Smooth muscle cell (in vitro differentiated cells): Measurements from ENCODE around the gene ACTRT2. TPM values are rescaled to one million over a fixed set of nuclear protein-coding genes. Genes with fewer than 3 reads are reported as not detected.

Experiments
- DNase-seq: peaks from one replicate; lab custom pipeline; 2025; ENCODE audit not compliant: unreplicated experiment; lab: John Stamatoyannopoulos, UW
- H2AFZ ChIP-seq: fragments of 200-600 bp; sonication (generic); 2 replicates; pipeline ENCODE4 v1.6.0; 2016; ENCODE audit warnings: antibody characterized with exemption, low read depth, mild to moderate bottlenecking
- H3F3A ChIP-seq: fragments of 200-600 bp; sonication (generic); 2 replicates; pipeline ENCODE4 v1.6.0; 2017; ENCODE audit warnings: antibody characterized with exemption, low read depth
- H3K27ac ChIP-seq: fragments of 200-600 bp; sonication (generic); 2 replicates; pipeline ENCODE4 v1.5.1; 2016; ENCODE audit warnings: low read depth, mild to moderate bottlenecking
- H3K27me3 ChIP-seq: fragments of 200-600 bp; sonication (generic); 2 replicates; pipeline ENCODE4 v1.6.1; 2016; ENCODE audit warnings: low read depth, mild to moderate bottlenecking
- H3K36me3 ChIP-seq: fragments of 200-600 bp; sonication (generic); 2 replicates; pipeline ENCODE4 v1.5.1; 2016; ENCODE audit warnings: low read depth
- H3K4me1 ChIP-seq: fragments of 200-600 bp; sonication (generic); 2 replicates; pipeline ENCODE4 v1.5.1; 2016; ENCODE audit warnings: low read depth
- H3K4me2 ChIP-seq: fragments of 200-600 bp; sonication (generic); 2 replicates; pipeline ENCODE4 v1.6.0; 2016; ENCODE audit warnings: mild to moderate bottlenecking
- H3K4me3 ChIP-seq: fragments of 200-600 bp; sonication (generic); 2 replicates; pipeline ENCODE4 v1.5.1; 2016; ENCODE audit warnings: mild to moderate bottlenecking
- H3K79me2 ChIP-seq: fragments of 200-600 bp; sonication (generic); 2 replicates; pipeline ENCODE4 v1.6.0; 2016; ENCODE audit warnings: low read depth, mild to moderate bottlenecking
- H3K9ac ChIP-seq: fragments of 200-600 bp; sonication (generic); 2 replicates; pipeline ENCODE4 v1.6.0; 2016; ENCODE audit warnings: low read depth
- H3K9me3 ChIP-seq: fragments of 200-600 bp; sonication (generic); replicated peaks from 2 replicates; pipeline ENCODE4 v1.5.1; 2016; ENCODE audit warnings: low read depth
- H4K20me1 ChIP-seq: fragments of 200-600 bp; sonication (generic); 2 replicates; pipeline ENCODE4 v1.6.0; 2016; ENCODE audit warnings: low read depth
- WGBS: methylation state at CpG from one replicate; pipeline ENCODE4 v1.1.7; 2016; ENCODE audit warnings: low lambda C conversion rate; 5-methylcytosine and 5-hydroxymethylcytosine counted together
- polyA plus RNA-seq: library from polyadenylated mRNA; unstranded; fragments of >200 nt; fragmentation: Nextera tagmentation; extraction: Ambion mirVana; gene quantifications from 2 replicates; pipeline ENCODE4 v1.2.1, GENCODE V29; 2016
- total RNA-seq: library from RNA; depleted of rRNA; stranded (reverse); fragments of >200 nt; gene quantifications from 2 replicates; pipeline ENCODE4 v1.2.3, GENCODE V29; 2014
- TF ChIP-seq, protein P1 (sequence below): fragments of 200-600 bp; sonication (generic); IDR thresholded peaks from 2 replicates; pipeline ENCODE4 v1.5.1; 2017; ENCODE audit warnings: borderline replicate concordance, mild to moderate bottlenecking, antibody characterized with exemption; ENCODE audit not compliant: insufficient read depth, poor library complexity, severe bottlenecking

ACTRT2 gene
- total and polyA plus RNA-seq, 2 experiments from 2014 or later, result not detected

DNA sequence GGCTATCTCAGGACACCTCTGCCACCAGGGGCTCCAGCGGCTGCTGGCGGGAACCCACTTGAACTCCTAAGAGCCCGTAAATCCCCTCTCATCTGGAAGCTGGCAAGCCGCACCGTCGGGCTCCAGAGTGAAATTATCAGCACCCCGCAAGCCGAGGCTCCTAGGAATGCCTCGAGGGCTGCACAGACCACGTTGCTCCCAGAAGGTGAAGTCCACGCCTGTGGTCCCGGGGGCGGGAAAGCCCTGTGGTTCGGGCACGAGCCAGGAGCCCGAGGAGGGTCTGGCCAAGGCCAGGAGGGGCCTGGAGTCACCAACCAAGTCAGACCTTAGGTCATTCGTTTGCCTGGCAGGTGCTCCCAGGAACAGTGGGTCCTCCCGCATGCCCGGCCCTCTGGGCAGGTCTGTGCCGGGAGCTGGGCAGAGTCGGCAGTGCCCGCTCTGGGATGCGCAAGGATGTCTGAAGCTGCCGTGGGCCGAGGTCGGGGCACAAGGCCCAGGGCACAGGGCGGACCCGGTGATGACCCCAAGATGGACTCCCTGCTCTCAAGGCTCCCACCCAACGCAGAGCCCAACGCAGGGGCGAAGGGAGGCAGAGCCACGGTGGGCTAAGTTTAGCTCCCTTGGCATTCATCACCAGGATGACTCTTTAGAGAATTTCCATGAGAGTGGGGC is 8.9 kb downstream of the ACTRT2 start:
- no peaks in the 10 kb centered on the region for H3K4me1 ChIP-seq
- H3K9me3 ChIP-seq, result no peaks in the 10 kb centered on the region
- H3K36me3 ChIP-seq, result no peaks in the 10 kb centered on the region
- H3K27ac ChIP-seq, result no peak overlapping the region
- no peak overlapping the region for H3K4me3 ChIP-seq
- no peak for DNase-seq
- H3K79me2 ChIP-seq, result no peaks in the 10 kb centered on the region
- no peaks in the 10 kb centered on the region for H3K27me3 ChIP-seq
- H3K9ac ChIP-seq, result no peak overlapping the region
- H3F3A ChIP-seq, result no peaks in the 10 kb centered on the region
- no peak overlapping the region for H3K4me2 ChIP-seq
- TF ChIP-seq, protein P1, sequence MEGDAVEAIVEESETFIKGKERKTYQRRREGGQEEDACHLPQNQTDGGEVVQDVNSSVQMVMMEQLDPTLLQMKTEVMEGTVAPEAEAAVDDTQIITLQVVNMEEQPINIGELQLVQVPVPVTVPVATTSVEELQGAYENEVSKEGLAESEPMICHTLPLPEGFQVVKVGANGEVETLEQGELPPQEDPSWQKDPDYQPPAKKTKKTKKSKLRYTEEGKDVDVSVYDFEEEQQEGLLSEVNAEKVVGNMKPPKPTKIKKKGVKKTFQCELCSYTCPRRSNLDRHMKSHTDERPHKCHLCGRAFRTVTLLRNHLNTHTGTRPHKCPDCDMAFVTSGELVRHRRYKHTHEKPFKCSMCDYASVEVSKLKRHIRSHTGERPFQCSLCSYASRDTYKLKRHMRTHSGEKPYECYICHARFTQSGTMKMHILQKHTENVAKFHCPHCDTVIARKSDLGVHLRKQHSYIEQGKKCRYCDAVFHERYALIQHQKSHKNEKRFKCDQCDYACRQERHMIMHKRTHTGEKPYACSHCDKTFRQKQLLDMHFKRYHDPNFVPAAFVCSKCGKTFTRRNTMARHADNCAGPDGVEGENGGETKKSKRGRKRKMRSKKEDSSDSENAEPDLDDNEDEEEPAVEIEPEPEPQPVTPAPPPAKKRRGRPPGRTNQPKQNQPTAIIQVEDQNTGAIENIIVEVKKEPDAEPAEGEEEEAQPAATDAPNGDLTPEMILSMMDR, result no peak
- WGBS, result 88% methylated on average over 31 of the region's 32 CpGs
- H2AFZ ChIP-seq, result no peak overlapping the region
- no peaks in the 10 kb centered on the region for H4K20me1 ChIP-seq

DNA sequence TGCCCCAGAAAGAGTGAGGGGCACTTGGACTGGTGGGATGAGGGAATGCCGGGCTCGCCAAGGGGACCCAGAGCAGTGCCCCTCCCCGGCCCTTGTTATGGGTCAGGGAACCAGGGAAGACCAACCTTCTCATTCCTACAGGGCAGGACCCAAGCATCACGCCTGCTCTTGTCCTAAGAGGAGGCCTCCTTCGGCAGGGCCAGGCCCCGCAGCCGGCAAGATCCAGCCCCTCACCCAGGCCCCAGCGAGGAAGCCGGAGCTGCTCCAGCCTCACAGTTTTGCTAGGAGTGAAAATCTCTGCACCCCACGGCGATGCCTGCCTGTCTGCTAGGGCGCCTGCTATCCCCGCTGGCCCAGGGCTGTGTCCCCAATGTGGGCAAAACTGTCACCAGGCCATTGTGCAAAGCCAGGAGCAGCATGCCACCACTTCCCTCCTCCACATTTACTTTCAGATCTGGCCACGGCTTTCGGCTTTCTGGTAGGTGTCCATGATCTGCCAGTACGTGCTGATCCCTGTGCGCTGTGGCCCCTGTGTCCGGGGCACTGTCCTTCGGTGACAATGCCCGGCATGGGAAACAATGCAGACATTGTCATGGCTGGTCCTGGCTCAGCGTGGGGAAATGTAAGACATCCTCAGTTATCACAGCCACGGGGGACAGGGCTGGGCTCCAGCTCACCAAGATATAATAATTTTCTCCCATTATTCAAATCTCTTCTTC is 9.6 kb downstream of the ACTRT2 start:
- no peaks in the 10 kb centered on the region for H3K36me3 ChIP-seq
- no peaks in the 10 kb centered on the region for H3K4me1 ChIP-seq
- no peaks in the 10 kb centered on the region for H3K27me3 ChIP-seq
- H4K20me1 ChIP-seq, result no peaks in the 10 kb centered on the region
- no peaks in the 10 kb centered on the region for H3K9me3 ChIP-seq
- 90% methylated on average over 22 of the region's 22 CpGs for WGBS
- no peak overlapping the region for H3K9ac ChIP-seq
- DNase-seq, result no peak
- no peaks in the 10 kb centered on the region for H3K79me2 ChIP-seq
- no peak overlapping the region for H3K27ac ChIP-seq
- H3K4me2 ChIP-seq, result no peak overlapping the region
- H3K4me3 ChIP-seq, result no peak overlapping the region
- TF ChIP-seq, protein P1, result no peak
- no peak overlapping the region for H2AFZ ChIP-seq
- H3F3A ChIP-seq, result no peaks in the 10 kb centered on the region

DNA sequence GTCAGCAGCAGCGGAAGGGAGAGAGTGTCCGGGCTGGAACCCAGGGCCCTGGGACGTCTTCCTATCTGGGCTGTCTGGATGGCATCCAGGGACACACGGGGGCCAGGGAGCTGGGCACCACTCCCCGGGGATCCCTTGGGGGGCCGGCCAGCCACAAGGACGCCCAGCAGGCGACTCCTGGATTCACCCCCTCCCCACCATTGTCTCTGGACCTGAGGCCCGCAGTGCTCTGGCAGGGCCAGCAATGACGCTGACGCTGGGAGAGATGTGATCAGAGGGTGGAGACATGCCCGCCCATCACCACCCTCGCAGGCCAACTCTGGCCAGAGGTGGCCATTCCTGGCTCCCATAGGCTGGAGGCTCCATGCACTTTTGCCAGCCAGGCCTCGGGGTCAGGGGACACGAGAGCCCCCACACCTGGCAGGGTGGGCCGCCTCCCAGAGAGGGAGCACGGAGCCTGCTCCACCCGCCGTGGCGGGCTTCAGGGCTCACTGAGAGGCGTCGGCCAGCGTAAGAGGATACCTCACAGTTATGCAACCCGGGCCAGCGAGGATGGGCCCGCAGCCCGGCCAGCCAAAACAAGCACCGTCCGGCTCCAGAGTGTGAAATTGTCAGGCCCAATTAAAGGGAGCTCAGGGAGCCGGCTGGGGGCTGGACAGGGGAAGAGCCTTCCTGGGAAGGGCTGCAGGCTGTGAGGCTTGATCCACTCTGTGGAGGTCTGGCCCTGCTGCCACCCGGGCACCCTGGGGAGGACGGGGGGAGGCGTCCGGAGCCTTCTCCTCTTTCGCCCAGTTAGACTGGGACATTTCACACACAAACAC is 10.3 kb downstream of the ACTRT2 start:
- no peak overlapping the region for H3K4me2 ChIP-seq
- H3K36me3 ChIP-seq, result no peaks in the 10 kb centered on the region
- H3K9me3 ChIP-seq, result no peaks in the 10 kb centered on the region
- no peak for DNase-seq
- no peak overlapping the region for H3K9ac ChIP-seq
- no peaks in the 10 kb centered on the region for H4K20me1 ChIP-seq
- no peaks in the 10 kb centered on the region for H3K4me1 ChIP-seq
- no peak overlapping the region for H2AFZ ChIP-seq
- no peaks in the 10 kb centered on the region for H3F3A ChIP-seq
- H3K27me3 ChIP-seq, result no peaks in the 10 kb centered on the region
- TF ChIP-seq, protein P1, result no peak
- H3K4me3 ChIP-seq, result no peak overlapping the region
- H3K79me2 ChIP-seq, result no peaks in the 10 kb centered on the region
- WGBS, result 89% methylated on average over 35 of the region's 35 CpGs
- no peak overlapping the region for H3K27ac ChIP-seq
